HG03457 (cell line): ENCODE measurements around the gene NGFR.

Experiments used
- ATAC-seq: cut with Tn5 transposase; IDR thresholded peaks from one replicate; pipeline ENCODE4 v1.9.1; 2021; ENCODE audit warnings: moderate number of reproducible peaks; ENCODE audit not compliant: unreplicated experiment

Gene NGFR

GRCh38 chr17:49494986-49495841 lies at the start of gene NGFR:
Gene NGFR (plus strand): TSS chr17:49495293. CDS start chr17:49495418, 125 bp downstream.
- no peak for ATAC-seq

DNA sequence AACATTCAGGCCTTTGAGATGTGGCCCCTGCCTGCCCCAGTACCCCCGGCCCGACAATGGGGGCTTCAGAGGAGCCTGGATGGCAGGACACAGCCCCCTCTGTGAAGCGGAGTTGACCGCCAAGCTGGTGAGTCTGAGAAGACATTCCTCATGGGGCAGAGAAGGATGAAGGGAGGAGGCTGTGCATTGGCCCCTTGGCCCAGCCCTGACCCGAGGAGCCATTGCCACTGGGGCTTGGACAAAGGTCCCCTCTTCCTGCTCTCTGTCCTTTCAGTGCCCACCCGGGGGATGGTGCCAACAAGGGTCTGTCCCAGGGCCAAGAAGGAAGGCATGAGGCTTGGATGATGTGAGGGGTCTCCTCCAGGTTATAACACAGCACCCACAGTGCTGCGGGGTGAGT lies 49.5 kb upstream of the NGFR start:
- ATAC-seq: no peak

- ATAC-seq: no peak
Observed at GRCh38 chr17:49447628-49448302, 47.3 kb upstream of the NGFR start.

DNA sequence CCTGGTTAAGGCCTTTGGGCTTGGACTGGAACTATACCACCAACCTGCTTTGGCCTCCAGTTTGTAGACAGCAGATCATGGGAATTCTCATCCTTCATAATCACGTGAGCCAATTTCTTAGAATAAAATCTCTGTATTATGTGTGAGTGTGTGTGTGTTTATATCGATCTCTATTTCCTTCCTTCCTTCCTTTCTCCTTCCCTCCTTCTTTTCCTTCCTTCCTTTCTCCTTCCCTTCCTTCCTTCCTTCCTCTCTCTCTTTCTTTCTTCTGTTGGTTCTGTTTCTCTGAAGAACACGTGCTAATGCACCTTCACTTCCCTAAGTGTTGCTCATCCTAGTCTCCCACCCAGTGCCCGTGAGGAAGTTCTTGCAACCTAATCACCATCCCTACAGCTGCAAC lies 44.9 kb upstream of the NGFR start:
- no peak for ATAC-seq

- ATAC-seq: no peak
Observed at GRCh38 chr17:49450735-49451134, 44.4 kb upstream of the NGFR start.

- no peak for ATAC-seq
Observed at GRCh38 chr17:49452201-49452600, 42.9 kb upstream of the NGFR start.

DNA sequence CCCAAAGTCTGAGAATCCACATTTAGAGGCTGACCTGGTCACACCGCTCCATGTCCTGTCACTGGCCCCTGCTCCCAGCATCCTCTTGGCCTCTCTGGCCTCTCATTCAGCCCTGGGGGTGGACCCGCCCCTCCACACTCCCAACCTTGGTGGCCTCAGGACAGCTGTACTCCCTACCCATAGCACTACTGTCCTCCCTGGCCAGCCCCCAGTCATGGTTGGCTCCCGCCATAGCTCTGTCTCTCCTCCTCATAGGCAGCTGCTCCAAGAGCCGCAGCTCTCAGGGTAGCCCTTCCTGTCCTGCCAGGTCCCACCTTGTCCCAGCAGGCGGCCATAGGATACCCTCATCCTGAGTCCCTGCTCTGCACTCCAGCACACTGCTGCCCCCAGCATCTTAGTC lies 42.4 kb upstream of the NGFR start:
- no peak for ATAC-seq

GRCh38 chr17:49454050-49454449 lies 41.0 kb upstream of the NGFR start:
- no peak for ATAC-seq

- no peak for ATAC-seq
Observed at GRCh38 chr17:49455272-49455861, 39.7 kb upstream of the NGFR start.

DNA sequence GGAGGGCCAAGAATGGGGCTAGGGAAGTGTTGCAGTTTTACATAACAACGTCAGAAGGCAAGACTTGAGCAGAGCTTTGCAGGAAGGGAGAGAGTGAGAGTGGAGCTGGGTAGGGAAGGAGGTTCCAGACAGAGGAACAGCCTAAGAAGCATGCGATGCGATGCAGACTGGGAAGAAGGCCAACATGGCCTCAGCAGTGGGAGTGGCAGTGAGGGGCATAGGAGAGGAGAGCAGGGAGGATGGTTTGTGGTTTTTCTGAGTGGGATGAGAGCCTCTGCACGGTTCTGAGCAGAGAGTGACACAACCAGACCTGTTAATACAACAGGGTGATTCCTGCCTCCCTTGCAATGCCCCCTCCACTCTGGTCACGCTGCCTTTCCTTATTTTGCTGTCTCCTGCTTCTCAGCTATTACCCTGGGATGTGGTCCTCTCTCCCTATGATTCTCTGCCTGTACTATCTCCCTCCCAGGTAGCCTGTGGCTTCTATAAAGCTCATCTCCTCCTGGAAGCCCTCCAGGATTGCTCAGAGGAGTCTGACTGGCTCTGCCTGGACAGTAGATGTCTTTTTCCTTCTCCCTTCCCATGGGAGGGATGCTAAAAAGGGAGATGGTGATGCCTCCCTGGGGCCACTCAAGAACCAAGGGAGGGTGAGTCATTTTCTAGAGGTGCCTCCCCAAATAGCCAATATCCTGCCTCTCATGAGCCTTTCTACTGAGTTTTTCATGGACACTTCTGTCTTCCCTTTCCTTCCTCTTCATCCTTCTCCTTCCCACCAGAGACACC lies 38.7 kb upstream of the NGFR start:
- no peak for ATAC-seq

DNA sequence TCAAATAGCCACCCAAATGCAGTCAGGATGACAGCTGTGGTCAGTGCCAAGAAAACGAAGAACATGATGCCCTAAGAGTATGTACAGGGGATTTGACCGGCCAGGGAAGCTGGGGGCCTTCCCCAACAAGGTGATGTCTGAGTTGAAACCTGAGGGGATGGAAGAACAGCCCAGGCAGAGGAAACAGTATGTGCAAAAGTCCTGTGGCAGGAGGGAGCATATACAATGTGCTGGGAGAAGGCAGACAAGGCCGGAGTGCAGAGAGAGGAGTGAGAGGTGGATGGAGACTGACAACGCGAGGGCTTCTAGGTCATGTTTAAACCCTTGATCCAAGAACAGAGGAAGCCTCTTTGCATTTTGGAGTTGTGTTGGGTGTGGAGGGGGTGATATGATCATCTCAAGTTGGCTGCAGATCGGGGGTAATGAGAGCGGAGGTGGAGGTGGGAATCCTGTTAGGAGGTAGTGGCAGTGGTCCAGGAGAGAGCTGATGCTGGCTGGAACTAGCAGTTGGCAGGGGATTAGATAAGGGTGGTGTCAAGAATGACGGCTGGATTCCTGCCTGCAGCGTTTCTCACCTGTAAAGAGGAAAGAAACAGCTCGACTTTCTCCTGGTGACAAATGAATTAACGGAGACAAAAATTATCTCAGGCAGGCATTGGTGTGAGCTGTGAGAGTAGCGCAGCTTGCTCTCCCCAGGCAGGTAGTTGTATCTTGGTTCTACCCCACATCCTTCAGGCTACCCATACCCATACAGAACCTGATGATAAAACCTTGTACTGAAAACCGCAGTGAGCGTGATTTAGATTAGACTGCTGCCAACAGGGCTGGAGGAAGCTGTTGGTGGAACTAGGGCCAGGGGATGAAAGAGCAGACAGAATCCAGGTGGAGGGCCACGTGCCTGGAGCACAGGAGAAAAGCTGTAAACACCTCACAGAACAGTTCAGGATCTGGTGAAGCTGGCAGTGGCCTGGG lies 37.2 kb upstream of the NGFR start:
- no peak for ATAC-seq

GRCh38 chr17:49459401-49459984 lies 35.6 kb upstream of the NGFR start:
- no peak for ATAC-seq

GRCh38 chr17:49460401-49460800 lies 34.7 kb upstream of the NGFR start:
- no peak for ATAC-seq

DNA sequence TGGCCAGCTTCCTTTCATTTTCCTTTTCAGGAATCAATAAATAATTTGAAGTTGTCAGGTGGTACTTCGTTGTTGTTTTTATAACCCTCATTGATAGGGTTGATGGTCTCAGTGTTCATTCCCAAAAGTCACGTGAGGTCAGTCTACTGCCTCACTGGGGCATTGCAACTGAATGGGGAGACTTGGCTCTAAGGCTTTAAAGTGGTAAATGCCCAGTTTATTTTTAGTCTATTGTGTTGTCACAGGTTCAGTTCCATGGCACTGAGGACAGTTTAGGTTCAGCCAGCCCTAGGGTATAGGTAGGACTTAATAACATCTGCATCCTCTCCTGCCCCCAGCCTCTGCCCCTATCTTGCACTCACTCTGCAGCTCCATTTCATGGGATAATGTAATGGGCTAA lies 33.5 kb upstream of the NGFR start:
- no peak for ATAC-seq

DNA sequence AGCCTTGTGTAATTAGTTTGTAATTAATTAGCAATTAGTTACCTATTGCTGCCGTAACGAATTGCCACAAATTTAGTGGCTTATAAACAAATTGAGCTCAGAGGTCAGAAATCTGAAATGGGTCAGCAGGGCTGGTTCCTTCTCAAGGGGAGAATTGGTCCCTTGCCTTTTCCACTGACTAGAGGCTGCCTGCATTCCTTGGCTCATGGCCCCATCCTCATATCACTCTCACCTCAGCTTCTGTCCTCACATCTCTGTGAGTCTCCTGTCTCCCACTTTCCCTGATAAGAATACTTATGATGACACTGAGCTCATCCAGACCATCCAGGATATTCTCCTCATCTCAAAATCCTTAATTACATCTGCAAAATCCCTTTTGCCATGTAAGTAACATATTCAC lies 31.0 kb upstream of the NGFR start:
- ATAC-seq: no peak

DNA sequence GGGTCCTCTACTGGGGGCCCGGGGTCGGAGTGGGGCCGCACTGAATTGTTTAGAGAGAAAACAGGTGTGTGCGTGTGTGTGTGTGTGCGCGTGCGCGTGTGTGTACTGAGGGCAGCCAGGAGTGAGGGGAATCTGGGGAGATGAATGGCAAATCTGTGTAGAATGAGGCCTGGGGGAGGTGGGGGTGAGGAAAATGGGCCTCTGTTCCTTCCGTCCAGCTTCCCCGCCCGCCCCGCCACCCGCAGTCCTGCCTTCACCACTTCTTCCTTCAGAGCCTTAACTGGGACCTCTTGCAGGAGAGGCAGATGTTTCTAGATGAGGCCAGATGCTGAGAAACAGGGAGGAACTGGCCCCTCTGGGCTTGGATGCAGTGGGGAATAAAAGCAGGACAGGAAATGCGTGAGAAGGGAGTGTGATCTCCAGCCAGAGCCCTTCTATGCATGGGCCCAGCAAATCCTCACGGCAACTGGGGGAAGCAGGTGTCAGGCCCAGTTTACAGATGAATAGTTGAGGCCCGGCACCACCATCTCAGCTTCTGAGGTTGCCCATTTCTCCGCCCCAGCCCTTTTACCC lies 29.7 kb upstream of the NGFR start:
- ATAC-seq: no peak

GRCh38 chr17:49466436-49466835 lies 28.7 kb upstream of the NGFR start:
- ATAC-seq: no peak

GRCh38 chr17:49467175-49467574 lies 27.9 kb upstream of the NGFR start:
- ATAC-seq: no peak

GRCh38 chr17:49468811-49469385 lies 26.2 kb upstream of the NGFR start:
- ATAC-seq: no peak
